Inflammatory macrophage treated with lipopolysaccharide for 4 hours (primary cell): ENCODE data around the gene DTNB.
"Not testable (repeated sequence)": the region's sequence is repeated elsewhere in the genome, so short reads cannot be mapped to it uniquely, and the experiment has no call there.

ENCODE experiments used
- DNase-seq: peaks from one replicate; pipeline ENCODE4 v3.0.0-alpha.2; 2020

DTNB gene

DNA sequence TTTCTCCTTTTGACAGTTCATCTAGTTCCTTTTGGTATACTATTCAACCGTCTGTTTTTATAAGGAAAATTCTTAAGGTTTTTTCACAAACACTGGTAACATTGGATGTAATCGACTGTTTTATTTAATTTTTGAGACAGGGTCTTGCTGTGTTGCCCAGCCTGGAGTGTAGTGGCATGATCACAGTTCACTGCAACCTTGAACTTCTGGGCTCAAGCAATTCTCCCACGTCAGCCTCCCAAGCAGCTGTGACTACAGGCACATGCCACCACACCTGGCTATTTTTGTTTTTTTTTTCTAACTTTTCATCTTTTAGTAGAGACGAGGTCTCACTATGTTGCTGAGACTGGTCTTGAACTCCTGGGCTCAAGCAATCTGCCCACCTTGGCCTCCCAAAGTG, 227.3 kb downstream of the DTNB start:
- DNase-seq = no peak

DNA sequence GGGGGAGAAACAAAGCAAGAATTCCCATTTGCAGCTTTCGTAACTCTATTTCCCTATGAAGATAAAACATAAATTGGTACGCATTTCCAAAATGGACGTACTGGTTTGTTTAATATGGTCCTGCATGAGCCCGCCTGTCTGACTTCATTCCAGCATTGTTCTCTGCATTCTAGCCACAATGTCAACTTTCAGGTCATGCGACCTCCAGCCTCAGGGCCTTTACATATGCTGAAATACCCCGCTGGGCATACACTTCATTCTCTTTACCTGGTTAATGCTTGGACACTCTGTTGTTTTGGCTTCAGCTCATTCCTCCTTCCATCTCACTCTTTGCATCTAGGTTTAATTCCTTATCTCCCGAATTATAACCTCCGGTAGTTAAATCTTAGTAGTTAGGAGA, 227.9 kb downstream of the DTNB start:
- no peak for DNase-seq

DNA sequence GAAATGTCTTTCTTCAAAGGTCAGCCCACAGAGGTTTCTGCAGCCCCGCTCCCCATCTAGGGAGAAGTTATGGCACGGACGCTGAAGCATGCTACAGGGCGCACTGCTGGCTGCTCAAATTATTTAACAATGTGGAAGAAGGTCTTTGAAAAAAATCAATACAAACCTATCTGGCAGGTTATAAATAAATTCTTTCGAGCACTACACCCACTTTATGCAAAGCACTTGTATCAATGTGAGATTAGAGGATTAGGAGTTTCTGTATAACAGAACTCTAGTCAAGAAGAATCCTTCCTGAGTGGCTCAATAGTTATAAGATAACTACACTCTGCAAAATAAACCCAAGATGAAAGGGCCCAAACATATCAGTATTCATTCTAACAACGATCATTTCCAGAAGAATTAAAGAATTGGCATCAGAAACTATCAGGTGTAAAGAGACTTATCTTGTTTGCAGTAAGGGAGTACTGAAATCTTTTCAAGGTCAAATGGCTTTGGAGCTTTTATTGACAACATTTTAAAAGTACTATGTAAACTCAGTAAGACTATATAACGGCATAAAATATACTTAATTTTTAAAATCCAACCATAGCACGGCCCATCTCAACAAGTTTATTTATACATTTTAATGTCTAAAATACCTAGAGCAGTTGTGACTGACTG, 228.6 kb downstream of the DTNB start:
- no peak for DNase-seq

DNA sequence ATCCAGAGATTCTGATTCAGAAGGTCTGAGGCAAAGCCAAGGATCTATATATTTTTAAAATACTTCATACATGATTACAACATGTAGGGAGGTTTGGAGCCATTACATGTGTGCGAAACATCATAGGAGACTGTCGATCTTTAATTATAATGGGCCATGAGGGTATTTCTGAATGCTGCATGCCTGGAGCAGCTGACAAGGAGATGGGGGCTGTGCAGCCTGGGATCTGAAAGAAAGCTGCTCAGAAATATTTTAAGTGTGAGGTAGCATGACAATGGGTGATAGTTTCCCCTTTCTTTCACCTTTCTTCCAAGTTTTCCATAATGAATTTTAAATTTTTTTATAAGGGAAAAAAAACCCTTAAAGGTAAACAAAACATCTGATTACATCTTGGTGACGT, 229.6 kb downstream of the DTNB start:
- no peak for DNase-seq

DNA sequence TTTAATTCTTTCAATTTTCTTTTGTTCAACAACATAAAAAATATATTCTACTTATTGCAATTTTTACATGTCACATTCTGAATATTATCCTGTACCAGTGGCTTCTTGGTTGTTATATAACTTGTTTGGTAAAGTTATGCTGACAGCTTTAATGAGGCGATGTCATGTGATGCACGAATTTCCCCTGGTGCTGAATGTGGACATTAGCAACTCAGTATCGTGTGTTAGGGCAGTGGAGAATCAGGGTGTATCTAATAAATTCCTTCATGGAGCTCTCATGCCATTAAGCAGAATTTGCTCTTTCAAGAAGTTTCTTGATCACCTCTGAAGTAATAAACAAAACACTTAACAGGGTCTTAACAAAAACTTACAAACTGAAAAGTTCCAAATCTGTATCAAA, 232.0 kb downstream of the DTNB start:
- no peak for DNase-seq

DNA sequence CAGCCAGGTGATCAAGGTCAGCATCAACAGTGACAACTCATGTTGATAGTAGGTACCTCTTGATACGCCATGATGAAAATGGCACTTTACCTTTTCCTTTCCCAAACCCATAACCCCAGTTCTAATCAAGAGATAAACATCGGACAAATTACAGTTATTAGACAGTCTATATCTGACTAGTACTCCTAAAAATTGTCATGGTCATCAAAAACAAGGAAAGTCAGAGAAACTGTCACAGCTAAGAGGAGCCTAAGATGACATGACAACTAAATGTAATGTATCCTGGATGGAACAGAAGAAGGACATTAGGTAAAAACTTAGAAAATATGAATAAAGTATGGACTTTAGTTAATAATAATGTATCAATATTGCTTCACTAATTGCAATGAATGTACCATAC, 234.6 kb downstream of the DTNB start:
- no peak for DNase-seq

DNA sequence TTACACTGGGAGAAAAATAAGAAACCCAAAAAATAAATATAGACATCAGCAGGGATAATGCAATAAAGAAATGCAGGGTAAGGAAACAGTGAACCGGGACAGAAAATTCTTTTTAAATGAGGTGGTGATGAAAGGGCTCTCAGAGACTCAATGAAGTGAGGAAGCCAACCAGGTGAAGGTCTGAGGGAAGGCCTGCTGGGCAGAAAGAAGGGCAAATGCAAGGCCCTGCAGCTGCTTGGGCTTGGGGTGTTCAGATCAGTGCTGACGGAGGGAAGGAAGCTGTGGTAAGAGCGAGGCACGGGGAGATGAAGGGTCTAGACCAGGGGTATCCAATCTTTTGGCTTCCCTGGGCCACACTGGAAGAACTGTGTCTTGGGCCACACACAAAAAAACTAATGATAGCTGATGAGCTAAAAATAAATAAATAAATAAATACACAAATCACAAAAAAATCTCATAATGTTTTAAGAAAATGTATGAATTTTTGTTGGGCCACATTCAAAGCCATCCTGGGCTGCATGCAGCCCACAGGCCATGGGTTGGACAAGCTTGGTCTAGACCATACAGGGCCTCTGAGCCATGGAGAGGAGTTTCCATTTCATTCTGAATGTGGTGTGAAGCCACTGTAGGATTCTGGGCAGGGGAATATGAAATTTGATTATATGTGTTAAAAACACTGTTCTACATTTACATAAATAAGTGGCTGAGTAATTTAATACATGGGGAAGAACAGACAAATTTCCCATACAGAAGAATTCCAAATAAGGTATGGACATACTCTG, 235.3 kb downstream of the DTNB start:
- no peak for DNase-seq

DNA sequence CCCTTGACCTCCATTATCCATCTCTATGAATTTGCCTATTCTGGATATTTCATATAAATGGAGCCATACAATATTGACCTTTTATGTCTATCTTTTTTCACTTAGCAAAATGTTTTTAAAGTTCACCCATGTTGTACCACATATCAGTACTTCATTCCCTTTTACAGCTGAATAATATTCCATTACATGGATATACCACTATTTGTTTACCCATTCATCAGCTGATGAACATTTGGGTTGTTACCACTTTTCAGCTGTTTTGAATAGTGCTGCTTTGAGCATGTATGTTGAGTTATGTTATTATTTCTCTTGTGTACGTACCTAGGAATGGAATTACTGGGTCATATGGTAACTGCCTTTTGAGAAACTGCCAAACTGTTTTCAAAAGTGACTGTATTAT, 238.0 kb downstream of the DTNB start:
- DNase-seq = no peak

DNA sequence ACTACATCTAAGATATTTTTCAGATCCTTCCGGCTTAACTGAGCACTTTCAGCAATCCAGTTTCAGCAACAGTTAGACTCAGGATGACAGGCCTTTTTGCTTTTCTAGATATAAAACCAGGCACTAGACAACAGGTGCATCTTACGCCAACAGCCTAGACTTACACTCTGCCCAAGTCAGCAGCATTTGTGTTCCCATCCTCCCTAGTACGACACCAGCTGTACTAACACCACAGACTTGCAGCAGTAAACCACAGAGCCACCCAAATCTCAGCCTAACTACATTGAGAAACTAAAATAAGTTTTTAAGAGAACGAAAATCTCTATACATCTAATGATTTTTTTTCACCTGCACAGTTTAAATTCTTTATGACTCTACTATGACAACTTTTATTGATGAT, 241.8 kb downstream of the DTNB start:
- DNase-seq = no peak

DNA sequence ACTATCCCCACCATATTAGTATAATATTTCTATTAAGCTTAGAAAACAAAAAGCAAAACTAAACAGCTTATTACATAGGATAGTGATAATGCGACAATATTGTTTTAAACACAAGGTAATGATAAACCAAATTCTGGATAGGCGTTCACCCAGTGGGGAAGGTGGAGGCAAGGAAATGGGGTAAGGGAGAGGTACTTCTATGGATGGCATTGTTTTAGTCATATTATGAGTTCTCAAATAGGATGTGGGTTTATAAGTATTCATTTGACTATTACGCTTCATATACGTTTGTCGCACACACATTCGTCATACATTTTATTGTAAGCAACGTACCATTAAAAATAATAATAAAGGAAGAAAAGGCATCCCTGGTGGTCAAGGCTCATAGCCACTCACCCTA, 242.8 kb downstream of the DTNB start:
- DNase-seq = no peak

DNA sequence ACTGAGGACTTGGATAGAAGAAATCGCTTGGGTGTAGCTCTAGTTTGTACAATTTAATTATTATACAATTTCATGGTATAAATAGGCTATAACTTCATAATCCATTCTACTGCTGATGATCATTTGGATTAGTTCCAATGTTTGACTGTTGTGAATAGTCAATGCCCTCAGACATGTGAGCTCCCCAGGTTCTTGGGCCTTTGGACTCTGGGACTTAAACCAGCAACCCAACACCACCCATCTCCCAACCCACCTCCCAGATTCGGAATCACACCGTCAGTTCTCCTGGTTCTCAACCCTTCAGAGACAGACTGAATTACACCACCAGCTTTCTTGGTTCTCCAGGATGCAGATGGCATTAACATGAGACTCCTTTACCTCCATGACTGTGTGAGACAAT, 247.1 kb downstream of the DTNB start:
- DNase-seq = no peak

DNA sequence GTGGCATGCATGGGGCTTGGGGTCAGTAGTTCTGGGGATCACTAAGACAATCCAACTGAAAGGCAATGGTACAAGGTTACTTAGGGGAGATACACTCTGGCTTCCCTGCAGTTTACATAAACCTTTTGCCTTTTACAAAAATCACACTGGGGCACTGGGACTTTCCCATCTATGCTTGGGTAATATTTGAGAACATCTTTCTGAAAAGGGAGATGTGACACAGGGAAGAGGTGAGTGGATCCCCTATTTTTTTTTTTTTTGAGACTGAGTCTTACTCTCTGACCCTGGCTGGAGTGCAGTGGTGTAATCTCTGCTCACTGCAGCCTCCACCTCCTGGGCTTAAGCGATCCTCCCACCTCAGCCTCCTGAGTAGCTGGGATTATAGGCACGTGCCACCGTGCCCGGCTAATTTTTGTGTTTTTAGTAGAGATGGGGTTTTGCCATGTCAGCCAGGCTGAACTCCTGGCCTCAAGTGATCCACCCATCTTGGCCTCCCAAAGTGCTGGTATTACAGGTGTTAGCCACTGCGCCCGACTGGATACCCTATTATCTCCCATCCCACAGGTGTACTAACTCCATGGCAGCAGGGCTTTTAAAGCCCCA, 248.8 kb downstream of the DTNB start:
- DNase-seq = peak; percentile 14

DNA sequence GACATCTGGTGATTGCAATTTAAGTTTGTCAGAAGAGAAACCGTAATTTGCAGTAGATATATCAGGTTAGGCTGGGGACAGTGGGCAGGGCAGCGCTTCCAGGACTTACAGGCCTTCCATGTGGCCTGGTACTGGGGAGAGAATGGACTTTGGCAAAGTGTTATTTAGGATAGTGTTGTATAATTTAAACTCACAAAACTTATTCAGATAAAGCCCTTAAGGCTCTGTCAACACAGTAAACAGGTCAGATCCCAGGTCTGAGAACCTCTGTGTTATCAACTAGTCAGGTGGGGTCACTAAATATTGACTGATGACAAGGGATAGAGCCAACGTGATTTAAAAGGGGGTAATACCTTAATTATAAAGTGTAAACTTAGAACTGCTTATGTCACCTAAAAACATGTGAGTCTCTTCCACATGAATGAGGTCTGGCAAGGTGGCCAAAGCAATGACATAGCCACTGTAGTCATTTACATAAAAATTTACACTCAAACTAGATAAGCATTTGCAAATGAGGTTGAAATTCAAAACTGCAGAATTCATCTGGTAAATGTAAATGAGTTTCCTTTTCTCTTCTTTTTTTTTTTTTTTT, 251.5 kb downstream of the DTNB start:
- DNase-seq = no peak

DNA sequence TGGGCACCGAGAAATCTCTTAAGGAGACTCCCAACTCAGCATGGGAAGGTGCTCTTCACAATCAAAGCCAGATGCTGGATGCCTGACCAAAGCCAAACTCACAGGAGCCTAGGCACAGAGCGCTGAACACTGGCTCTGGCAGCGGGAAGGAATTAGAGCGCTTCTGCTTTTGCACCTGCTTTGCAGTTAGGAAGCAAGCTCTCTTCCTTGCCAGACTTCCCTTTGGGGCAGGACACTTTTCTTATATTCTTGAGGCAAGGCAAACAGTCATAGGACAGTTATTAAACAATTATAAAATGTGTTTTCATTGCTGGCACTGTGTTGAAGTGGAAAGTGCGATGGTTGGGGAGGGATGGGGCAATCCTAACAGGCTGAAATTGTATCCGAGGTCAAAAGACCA, 252.1 kb downstream of the DTNB start:
- peak; percentile 26 for DNase-seq

DNA sequence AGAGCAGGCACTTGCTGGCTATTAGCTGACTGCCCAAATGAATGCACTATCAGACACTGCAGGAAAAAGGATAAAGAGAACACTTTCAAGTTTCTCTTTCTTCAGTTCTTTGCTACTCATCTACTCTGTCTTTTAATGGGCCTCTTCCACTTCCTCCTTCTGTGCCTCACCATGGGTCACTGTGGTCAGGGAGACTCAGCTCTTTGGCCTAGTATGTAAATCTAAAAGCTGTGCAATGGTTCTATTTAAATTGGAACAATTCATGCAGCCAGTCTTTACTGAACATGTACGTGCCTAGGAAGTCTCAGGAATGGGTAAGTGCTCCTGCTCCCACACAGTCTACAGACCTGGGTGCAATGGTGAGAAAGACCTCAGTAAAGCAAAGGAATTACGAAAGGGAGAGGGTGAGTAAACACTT, 252.5 kb downstream of the DTNB start:
- peak; percentile 85 for DNase-seq

DNA sequence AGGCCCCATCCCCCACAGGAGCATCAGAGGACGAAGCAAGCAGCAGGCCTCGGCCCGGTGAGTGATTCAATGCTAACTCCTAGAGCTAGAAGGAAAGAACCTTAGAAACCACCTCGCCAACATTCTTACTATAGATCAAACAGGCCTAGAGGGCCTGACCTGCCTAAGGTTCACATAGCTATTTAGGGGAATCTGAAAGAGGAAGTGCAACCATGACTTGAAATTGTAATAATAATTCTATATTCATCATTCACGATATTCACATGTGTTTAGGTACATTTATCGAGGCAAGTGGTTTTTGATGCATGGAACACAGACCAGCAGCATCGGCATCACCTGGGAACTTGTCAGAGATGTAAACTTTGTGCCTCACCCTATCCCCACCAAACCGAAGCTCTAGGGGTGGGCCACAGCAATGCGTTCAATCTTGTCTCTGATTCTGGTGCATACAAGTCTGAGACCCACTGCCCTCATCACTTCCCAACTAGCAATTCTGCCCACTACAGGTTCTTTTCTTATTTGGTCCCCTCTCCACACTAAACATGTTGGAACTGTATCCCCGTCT, 253.6 kb downstream of the DTNB start:
- peak; percentile 42 for DNase-seq

DNA sequence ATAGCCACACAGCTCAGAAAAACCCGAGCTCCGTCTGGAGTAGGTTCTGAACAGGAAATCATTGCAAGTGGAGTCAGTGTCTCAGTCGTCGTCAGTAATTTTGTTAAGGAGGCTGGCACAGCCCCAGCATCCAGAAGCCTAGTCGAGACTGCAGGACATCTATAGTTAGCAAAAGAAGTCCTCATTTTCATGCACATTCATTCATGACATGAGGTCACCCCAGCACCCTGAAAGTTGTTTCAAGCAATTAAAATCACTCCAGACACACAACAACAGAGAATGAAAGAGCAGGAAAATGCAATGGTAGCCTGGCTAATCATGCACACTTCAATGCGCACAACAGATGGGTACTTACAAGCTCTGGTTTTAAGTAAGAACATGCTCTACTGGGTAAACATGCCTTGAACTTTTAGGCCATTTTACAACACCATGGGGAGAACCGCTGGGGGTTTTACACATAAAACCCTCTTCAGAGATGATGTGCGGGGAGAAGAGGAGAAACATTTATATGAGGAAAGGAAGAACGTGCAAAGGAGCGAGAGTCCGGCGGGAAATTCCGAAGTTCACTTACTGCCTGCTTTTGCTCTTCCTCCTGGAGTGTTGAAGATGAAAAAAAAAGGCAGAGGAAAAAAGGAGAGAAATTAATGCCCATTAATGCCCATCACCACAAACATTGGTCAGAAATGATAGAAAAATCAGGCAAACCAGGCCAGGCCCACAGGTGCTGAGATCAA, 254.3 kb downstream of the DTNB start:
- no peak for DNase-seq

DNA sequence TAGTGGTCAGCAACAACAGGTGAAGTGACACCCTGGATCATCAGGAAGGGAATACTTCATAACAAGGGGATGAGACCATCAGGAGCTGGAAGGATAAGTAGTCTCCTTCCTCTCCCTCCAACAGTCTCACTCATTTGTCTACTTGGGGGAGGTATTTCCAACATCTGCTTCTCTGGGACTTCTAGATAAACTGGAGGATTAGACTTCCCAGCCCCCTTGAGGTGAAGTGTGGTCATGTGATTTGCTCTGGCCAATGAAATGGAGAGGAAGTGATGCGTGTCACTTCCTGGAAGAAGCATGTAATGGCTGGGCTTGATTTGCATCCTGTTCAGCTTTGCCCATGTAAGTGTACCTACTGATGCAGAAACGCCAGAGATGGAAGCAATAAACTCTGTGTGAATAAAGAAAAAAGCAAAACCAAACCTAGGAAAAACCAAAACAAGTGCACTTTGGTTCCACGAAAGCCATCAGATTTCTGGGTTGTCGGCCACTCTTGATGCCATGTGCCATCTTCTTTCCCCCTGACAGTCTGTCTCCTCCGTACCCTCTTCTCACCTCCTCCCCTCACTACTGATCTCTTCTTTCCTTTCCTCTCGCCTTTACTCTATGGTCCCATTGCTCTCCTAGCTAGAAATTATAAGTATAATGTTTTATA, 255.5 kb downstream of the DTNB start:
- no peak for DNase-seq

DNA sequence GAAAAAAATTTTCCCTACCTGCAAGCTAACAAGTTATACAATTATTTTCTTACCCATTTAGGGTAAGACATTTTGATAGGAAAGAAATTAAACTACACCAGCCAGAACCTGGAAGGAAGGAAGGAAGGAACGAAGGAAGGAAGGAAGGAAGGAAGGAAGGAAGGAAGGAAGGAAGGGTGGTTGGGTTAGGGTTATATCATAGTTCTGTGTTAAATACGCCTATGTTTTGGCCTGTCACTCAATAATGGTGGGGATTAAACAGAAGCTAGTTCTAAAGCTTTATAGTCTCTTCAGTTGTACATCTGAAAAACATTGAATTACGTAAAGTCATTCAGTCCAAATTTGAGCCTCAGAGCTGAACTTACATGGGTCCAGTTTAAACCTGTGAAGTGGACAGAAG, 256.7 kb downstream of the DTNB start:
- no peak for DNase-seq

DNA sequence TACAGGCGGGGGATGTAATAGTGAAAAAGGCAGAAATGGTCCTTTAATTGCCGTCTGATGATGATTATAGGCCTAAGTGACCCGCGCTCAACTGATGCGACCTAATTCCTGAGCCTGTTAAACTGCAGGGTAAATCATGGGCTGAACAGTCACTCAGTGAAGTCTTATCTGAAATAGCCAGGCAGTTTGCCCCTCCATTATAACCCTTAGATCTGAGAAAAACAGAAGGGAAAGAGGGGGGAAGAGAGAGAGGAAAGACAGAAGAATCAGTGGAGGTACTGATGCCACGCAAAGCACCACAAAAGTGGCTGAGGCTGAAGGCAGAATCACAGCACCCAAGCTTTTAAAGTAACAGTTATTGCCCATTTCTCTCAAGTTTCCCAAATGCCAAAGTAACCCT, 258.6 kb downstream of the DTNB start:
- no peak for DNase-seq

DNA sequence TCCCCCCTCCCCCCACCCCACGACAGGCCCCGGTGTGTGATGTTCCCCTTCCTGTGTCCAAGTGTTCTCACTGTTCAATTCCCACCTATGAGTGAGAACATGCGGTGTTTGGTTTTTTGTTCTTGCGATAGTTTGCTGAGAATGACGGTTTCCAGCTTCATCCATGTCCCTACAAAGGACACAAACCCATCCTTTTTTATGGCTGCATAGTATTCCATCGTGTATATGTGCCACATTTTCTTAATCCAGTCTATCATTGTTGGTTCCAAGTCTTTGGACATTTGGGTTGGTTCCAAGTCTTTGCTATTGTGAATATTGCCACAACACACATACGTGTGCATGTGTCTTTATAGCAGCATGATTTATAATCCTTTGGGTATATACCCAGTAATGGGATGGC, 260.0 kb downstream of the DTNB start:
- not testable (repeated sequence) for DNase-seq

DNA sequence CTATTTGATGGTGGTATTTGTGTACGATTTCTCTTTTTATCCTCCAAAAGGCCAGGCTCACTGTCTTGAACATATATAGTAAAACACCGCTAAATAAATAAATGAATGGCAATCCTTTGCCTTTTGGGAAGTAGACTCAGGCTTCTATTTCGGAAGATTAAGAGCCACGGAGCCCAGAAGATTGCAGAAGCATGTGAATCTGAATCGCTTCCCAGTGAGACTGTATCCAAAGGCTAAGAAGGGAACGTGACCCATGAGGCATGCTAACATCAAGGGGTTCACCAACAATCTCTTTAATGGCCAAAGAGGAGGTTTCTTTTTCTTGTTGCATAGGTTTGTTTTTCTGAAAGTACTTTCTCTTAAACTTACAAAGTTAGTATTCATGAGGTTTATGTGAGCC, 261.6 kb downstream of the DTNB start:
- no peak for DNase-seq
